22Rv1 (cell line): ENCODE measurements around the gene ATXN1.

Experiments
- CTCF ChIP-seq: fragments of 450-650 bp; IDR thresholded peaks from 2 replicates; pipeline ENCODE4 v1.5.1; 2017; ENCODE audit warnings: mild to moderate bottlenecking
- ZFX ChIP-seq: fragments of 450-650 bp; IDR thresholded peaks from 2 replicates; pipeline ENCODE4 v1.6.1; 2017; ENCODE audit warnings: antibody characterized with exemption, borderline replicate concordance

GRCh38 chr6:16712931-16713484 is 48.3 kb downstream of the ATXN1 start:
- no peak for TF ChIP-seq CTCF
- TF ChIP-seq ZFX = no peak
